Epithelial cell of prostate (primary cell): ENCODE data around the gene CACNG1.

Source experiments
- DNase-seq: peaks from one replicate; pipeline ENCODE4 v3.0.0-alpha.2; 2011; ENCODE audit warnings: low read depth, low spot score
- H3K27ac ChIP-seq: fragments of 450-650 bp; 2 replicates; pipeline ENCODE4 v1.5.1; 2017; ENCODE audit warnings: mild to moderate bottlenecking

Gene CACNG1, protein sequence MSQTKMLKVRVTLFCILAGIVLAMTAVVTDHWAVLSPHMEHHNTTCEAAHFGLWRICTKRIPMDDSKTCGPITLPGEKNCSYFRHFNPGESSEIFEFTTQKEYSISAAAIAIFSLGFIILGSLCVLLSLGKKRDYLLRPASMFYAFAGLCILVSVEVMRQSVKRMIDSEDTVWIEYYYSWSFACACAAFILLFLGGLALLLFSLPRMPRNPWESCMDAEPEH

GRCh38 chr17:67044016-67044772, at the start of gene CACNG1:
Gene CACNG1, plus strand, starts transcription at chr17:67044554. Its CDS starts 107 bp downstream, at chr17:67044661.
- no peak for DNase-seq
- H3K27ac ChIP-seq: no peak within 1 kb of the TSS

DNA sequence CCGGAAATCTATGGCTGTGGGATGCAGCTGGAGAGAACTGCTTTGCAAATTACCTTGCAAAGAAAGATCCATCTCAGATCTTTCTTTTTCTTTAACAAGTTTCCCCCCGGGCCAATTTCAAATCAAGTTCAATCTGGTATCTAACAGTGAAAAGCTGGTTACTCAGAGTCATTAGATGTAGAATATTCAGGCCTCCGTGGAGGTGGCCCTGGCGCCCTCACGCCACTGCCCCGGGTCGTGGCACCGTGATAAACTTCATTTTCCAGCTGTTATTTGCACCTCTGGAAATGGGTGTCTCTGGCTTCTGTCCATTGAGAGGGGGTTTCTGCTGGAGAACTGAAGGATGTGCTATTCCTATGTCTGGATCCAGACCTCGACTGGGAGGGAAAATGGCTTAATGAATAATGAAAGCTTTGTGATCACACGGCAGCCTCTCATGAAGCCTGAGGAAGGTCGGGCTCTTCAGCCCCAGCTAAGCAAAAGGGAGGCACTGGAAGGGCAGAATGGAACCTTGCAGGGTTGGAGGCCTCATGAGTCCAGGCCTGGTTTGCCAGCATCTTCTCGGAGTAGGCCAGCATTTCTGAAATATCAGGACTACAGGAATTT, 49.3 kb upstream of the CACNG1 start:
- H3K27ac ChIP-seq: no peak overlapping the region
- DNase-seq: no peak

DNA sequence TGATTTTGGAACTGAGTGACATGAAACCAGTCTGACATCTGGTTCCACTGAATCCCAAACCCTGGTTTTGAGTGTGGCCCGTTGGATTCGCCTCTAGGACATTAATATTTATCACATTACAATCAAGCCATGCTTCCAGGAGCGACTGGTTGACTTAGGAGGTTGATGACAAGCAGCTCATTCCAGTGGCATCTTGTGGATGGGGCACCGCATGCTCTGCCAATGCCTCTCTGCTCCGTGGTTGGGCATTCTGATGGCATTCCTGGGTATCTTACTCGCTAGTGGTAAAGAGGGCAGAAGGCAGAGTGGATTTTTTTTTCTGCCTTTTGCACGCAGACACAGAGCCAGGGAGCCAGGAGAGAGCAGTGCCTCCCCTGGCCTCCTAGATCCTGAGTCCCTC, 48.4 kb upstream of the CACNG1 start:
- no peak for DNase-seq

GRCh38 chr17:66996926-66997325, 47.4 kb upstream of the CACNG1 start:
- no peak overlapping the region for H3K27ac ChIP-seq
- DNase-seq: no peak

More for the DNA sequence above, 48.4 kb upstream of the CACNG1 start:
- no peak overlapping the region for H3K27ac ChIP-seq

GRCh38 chr17:67003231-67003630, 41.1 kb upstream of the CACNG1 start:
- DNase-seq: no peak
- no peak overlapping the region for H3K27ac ChIP-seq

DNA sequence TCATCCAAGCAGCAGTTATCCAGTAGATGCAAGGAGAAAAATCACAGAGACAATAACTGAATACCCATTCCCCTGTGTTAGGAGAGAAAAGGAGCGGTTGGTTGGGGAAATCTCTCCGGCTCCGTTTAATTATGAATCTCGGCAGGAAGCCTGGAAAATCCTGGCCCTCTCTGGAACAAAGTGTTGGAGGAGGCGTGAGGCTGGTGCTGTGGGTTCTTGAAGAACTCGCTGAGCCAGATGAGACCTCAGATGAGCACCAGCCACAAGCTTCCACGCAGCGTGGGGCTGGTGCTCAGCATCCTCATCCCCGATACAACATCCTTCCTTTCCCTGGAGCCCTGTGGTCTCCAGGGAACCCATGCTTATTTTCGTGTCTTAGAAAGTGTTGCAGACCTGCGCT, 40.2 kb upstream of the CACNG1 start:
- no peak for DNase-seq
- H3K27ac ChIP-seq: no peak overlapping the region

GRCh38 chr17:67007266-67007665, 37.1 kb upstream of the CACNG1 start:
- H3K27ac ChIP-seq: no peak overlapping the region

DNA sequence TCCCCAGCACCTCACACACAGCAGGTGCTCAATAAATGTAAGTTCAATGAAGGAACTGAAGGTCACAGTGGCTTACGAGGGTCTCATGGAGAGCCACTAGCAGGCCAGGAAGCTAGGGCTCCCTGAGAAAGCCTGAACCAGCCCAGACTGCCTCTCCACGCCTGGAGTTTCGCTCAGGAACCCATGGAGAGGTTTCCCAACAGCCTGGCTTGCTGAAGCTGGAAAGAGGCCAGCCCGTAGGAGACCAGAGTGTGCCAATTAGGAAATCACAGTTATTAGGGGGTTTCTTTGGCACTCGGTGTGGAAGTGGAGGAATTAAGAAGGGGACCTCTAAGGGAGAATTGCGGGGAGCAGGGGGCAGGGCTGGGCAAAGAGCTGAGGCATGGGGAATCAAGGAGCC, 36.3 kb upstream of the CACNG1 start:
- H3K27ac ChIP-seq: no peak overlapping the region
- no peak for DNase-seq

More at GRCh38 chr17:67007266-67007665, 37.1 kb upstream of the CACNG1 start:
- DNase-seq: no peak

GRCh38 chr17:67011527-67012175, 32.7 kb upstream of the CACNG1 start:
- DNase-seq: no peak
- H3K27ac ChIP-seq: no peak overlapping the region

DNA sequence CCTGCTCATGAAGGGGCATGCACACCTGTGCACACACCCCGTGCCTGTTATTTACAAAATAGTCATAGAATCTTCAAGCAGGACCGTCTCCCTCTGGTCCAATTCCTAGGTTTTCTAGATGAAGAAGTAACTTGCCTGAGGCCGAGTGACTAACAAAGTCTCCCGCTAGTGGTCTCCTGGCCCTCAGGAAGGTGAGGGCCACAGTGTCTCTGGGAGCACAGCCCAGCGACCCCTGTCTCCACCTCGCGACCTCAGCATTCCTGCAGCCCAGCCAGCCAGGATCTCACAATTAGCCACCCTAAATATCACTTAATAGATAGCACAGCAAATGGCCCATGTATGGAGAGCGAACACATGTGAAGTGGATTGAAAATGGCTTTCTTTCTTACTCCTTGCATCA, 30.5 kb upstream of the CACNG1 start:
- DNase-seq: no peak
- H3K27ac ChIP-seq: no peak overlapping the region

DNA sequence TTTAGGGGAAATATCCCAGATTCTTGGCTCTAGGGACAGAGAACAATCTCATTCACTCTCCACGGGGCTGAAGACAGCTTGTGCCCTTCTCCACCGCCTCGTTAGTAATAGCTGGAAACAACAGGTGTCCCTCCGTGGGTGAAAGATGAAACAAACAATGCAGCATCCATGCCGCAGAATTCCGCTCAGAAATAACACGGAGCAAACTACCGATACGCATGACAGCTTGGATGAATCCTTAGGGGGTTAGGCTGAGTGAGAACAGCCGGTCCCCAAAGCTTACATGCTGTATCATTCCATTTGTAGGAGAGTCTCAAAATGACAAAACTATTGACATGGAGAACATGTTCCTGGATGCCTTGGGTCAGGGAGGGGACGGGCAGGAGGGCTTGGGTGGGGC, 29.4 kb upstream of the CACNG1 start:
- no peak overlapping the region for H3K27ac ChIP-seq
- DNase-seq: no peak

- no peak for DNase-seq
- no peak overlapping the region for H3K27ac ChIP-seq
Observed at GRCh38 chr17:67016039-67016762, 28.2 kb upstream of the CACNG1 start.

DNA sequence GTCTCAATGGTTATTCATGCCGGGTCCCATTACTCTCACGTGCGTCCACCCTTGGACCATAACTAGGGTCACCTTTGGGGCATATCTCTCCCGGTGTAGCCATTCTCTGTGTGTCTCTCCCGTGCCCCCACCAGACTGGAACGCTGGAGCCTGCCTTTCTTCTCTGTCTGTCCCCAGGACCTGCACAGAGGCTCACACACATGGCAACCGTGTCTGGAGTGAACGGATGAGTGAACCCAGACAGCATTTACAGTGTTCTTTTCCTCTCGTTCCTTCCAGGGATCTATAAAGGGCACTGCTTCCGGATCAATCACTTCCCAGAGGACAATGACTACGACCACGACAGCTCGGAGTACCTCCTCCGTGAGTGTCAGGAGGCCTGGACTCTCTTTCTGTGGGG, 26.4 kb upstream of the CACNG1 start:
- H3K27ac ChIP-seq: no peak overlapping the region
- DNase-seq: no peak

DNA sequence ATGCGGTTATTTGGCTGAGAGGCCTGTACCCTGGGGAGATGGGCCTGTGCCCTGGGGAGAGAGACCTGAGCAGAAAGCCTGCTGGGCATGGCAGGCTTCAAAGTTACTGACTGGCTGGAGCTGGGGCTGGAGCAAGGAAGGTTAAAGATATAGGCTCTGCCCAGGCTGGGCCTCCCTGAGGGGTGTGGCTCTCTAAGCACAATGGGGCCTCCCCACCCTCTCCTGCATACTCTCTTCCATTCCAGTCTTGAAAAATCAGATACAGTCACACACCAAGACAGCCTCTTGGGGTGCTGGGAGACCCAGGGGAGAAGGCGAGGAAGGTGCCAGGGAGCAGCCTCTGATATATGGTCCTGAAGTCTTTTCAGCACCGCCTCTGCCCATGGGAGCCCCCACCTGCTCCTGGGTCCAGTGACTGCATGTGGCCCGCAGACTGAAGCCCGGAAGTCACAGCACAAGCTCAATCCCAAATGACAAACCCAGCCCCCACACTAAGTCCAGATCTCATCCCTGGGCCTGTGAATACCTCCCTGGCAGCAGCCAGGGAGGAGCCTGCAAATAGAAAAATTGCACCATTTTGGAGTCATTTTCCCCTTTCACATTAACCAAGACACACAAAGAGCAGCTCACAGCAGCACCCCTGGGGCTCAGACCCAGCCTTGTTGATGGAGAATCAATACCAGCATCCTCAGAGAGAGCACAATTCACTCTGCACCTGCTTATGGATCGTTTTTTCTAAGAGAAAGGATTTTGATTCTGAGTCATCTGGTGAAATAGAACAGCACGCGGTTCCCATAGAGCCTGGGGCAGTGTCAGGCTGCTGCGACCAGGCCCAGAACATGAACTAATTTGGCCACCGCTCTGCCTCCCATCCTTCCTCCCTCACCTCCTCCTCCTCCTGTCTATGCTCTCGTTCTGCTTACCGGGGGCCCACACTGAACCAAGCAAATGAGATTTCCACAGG, 25.6 kb upstream of the CACNG1 start:
- H3K27ac ChIP-seq: no peak overlapping the region
- DNase-seq: no peak

DNA sequence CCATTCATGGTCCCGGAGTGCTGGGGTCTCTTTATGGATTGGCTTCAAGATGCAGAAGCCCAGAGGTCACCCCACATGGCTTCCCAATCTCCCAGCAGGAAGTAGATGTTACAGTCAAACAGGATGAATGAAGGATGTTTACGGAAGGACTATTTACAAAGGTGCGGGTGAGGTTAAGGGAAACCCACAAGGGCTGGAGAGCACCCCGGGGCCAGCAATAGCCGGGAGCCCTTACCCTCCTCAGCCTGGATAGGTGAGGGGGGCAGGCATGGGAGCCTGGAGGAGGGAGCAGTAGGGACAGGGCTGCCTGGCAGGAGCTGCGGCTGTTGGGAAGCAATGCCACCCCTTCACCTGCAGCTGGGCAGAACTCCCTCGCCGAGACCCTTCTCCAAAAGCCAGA, 24.5 kb upstream of the CACNG1 start:
- no peak for DNase-seq

DNA sequence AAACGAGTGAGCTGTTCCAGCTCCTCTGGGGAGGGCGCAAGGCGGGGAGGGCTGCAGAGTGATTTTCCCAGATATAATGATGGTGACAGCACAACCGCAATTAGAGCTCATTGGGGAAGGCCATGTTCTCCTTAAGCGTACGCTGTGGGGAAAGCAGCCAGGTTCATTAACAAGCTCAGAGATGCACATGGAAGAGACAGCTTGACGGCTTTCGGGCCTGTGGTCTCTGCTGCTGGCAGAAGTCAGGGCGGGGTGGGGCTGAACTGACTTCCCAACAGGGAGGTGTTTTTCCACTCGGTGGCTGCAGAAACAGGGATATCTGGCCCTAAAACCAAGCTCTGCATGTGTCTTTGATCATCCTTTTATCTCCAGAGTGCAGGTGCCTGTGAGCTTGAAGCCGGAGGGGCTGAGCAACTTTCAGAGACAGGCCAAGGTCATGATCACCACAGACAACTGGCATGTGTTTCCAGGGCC, 24.0 kb upstream of the CACNG1 start:
- no peak for DNase-seq
- no peak overlapping the region for H3K27ac ChIP-seq

More for the DNA sequence above, 24.5 kb upstream of the CACNG1 start:
- no peak overlapping the region for H3K27ac ChIP-seq

DNA sequence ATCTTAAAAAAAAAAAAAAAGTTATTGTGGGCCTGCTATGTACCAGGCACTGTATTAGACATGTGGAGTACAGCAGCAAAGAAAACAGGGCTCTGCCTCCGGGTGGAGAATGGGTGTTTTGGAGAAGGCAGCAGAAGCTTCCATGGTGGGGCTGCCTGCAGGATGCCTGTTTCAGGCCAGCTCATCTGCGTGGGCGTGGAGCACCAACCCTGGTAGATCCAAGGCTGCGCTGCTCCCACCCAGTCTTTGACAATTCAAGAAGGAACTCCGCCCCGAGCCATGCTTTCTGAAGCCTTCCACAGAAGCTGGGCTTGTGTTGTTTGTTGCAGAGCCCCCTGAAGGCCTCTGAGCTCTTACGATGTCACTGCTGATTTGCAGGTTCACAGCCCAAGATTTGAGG, 23.2 kb upstream of the CACNG1 start:
- no peak for DNase-seq
- no peak overlapping the region for H3K27ac ChIP-seq

GRCh38 chr17:67021743-67022450, 22.5 kb upstream of the CACNG1 start:
- no peak overlapping the region for H3K27ac ChIP-seq
- no peak for DNase-seq

GRCh38 chr17:67022451-67022810, 21.9 kb upstream of the CACNG1 start:
- no peak for DNase-seq
- H3K27ac ChIP-seq: no peak overlapping the region
